NOMO-1 treated with dmso at 0.1 percent for 144 hours (cell line): ENCODE results near the gene FAM83G.
A peak's percentile ranks its signal among the peaks of the same experiment; 100 is the strongest.
"Not testable (repeated sequence)": the region's sequence is repeated elsewhere in the genome, so short reads cannot be mapped to it uniquely, and the experiment has no call there.

Experiments
- DNase-seq: peaks from one replicate; lab custom pipeline; 2025; ENCODE audit not compliant: unreplicated experiment; lab: John Stamatoyannopoulos, UW

The FAM83G gene, protein sequence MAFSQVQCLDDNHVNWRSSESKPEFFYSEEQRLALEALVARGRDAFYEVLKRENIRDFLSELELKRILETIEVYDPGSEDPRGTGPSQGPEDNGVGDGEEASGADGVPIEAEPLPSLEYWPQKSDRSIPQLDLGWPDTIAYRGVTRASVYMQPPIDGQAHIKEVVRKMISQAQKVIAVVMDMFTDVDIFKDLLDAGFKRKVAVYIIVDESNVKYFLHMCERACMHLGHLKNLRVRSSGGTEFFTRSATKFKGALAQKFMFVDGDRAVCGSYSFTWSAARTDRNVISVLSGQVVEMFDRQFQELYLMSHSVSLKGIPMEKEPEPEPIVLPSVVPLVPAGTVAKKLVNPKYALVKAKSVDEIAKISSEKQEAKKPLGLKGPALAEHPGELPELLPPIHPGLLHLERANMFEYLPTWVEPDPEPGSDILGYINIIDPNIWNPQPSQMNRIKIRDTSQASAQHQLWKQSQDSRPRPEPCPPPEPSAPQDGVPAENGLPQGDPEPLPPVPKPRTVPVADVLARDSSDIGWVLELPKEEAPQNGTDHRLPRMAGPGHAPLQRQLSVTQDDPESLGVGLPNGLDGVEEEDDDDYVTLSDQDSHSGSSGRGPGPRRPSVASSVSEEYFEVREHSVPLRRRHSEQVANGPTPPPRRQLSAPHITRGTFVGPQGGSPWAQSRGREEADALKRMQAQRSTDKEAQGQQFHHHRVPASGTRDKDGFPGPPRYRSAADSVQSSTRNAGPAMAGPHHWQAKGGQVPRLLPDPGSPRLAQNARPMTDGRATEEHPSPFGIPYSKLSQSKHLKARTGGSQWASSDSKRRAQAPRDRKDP

GRCh38 chr17:19004421-19005136 lies at the start of gene FAM83G:
Gene FAM83G, minus strand, starts transcription at chr17:19004764. Its CDS starts 723 bp downstream, at chr17:19004041.
- DNase-seq = peak; percentile 55

DNA sequence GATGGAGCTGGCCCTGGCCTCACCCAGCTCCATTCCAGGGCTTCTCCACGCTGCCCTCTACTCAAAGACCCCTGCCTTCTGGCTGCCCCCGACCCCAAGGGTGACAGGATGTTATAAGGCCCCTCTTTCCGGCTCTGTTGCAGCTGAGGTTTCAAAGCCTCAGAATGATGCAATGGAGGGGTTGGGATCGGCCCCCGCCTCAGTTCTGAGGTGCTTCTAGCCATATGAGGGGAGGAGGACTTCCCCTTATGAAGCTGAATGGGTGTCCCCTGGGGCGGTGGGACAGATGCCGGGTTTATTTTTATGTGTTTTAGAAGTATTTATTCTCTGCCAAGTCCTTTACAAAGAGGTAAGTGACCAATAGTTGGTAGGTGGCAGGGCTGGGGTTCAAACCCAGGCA lies 44.3 kb upstream of the FAM83G start:
- not testable (repeated sequence) for DNase-seq

GRCh38 chr17:19047510-19047909 lies 42.9 kb upstream of the FAM83G start:
- not testable (repeated sequence) for DNase-seq

DNA sequence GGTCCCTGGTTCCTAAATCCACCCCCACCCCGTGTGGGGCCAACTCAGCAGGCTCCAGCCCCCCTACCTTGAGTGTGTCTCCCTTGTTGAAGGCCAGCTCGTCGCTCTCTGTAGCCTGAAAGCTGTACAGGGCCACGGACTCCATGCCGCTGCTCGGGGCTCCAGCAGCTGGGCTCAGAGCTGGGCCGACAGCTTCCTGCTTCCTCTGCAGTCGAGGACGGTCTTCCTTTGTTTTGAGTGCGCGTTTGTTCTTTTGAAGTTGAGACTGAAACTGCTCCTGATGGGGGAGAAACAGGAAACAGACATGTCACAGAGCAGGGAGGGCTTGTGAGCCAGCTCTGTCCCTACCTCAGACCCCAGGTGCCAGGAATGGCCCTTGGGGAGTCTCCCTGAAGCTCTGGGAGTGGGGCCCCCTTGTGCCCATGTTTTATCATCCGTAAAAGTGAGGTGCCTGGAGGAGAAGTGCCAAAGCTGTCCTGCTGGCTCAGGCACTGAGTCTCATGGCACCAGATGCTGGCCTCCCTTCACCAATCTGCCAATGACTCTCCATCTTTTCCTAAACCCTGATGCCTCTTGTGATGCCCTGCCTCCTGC lies 42.3 kb upstream of the FAM83G start, which contains the start of gene GRAP:
GRAP (minus strand) TSS at position 176 of the 594 bp plus-strand sequence; CDS start at position 145, 31 bp downstream.
- DNase-seq = not testable (repeated sequence)

DNA sequence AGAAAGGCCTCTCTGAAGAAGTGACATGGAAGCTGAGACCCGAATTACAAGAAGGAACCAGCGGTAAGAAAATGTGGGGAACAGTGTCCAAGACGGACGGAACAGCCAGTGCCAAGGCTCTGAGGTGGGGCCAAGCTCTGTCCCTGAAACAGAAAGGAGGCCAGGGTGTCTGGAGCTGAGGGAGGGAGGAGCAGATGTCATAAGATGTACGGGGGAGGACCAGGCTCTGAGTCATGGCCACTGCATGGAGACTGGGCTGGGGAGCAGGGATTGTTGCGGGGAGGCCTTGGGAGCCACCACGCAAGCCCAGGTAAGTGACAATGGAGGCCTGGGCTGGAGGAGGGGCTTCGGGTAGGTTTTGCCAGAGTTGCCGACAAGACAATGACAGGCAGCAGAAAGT lies 40.1 kb upstream of the FAM83G start:
- not testable (repeated sequence) for DNase-seq

DNA sequence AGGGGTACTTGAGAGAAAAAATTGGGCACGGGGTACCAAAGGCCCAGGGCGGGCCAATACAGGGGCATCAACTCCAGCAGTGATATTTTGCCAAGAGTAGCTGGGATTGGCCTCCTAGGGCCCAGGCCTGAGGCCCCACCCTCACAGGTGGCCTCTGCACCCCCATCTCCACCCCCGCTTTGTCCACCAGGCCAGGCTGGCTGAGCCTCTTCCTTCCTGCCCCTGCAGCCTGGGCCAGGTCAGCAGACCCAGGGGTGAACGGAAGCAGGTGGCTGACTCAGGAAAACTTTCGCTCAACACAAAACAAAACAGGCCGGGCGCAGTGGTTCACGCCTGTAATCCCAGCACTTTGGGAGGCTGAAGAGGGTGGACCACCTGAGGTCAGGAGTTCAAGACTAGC lies 38.5 kb upstream of the FAM83G start:
- DNase-seq = not testable (repeated sequence)

DNA sequence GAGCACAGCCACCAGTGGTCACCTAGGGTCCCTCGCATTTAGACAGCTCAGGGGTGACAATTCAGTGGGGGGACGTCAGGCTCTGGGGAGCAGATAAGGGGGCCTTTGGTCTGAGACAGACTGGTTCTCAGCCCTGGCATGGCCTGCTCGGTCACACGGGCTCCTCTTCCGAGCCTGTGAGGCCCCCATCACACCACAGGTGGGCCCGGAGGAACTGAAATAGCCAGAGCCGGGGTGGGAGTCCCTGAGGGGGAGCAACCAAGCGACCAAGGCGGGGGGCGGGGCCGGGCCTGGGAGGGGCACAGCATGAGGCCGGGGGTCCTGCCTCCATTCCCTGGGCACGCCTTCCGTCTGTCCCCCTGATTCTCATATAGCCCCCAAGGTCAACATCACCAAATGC lies 37.8 kb upstream of the FAM83G start:
- DNase-seq = not testable (repeated sequence)

GRCh38 chr17:19041871-19042270 lies 37.3 kb upstream of the FAM83G start:
- DNase-seq = not testable (repeated sequence)

DNA sequence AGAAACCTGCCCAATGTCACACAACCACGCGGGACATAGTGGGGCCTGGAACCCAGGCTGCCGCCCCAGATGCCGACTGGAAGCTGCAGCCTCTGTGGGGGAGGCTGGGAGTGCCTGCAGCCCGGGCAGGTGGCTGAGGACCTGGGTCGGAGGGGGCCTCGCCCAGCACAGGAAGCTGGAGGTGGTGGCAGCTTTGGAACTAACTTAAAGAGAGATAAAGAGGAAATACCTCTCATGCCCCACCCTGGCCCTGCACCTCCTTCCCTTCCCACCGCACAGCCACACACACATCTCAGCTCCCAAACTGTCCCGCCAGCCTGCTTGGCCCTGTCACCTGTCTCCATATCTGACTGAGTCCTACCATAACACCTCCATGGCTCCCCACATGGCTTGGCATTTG lies 35.8 kb upstream of the FAM83G start:
- not testable (repeated sequence) for DNase-seq

- not testable (repeated sequence) for DNase-seq
These were observed 34.2 kb upstream of the FAM83G start for GRCh38 chr17:19038730-19039129.

DNA sequence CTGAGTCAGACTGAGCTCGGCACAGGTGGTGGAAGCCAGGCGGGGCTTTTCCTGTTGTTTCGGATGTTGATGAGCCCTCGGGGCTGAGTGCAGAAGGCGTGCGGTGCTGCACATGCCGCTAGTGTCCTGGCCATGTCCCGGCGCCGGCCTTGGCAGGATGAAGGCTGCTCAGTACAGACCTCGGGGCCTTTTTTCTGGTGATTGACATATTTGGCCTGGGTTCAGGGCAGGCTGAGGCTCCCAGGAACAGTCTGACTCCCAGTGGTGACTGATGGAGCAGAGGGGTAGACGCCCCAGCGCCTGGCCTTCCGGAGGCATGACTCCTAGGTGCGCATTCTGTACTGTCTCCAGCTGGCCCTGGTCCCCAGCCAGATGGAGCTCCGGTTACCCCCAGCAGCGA lies 33.4 kb upstream of the FAM83G start:
- not testable (repeated sequence) for DNase-seq

DNA sequence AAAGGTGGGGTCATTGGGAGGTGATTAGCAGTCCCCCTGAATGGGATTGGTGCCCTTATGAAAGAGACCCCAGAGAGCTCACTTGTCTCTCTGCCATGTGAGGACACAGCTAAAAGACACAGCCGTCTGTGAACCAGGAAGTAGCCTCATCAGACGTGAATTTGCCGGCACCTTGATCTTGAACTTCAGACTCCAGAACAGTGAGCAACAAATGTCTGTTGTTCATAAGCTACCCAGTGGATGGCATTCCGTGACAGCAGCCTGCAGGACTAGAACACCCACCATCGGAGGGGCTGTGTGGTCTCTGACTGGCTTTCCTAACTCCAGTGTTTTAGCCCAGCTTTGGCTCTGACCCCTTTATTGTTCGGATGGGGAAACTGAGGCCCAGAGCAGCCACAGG lies 33.0 kb upstream of the FAM83G start:
- not testable (repeated sequence) for DNase-seq

- DNase-seq = not testable (repeated sequence)
These were observed 31.6 kb upstream of the FAM83G start for GRCh38 chr17:19036186-19036585.

- DNase-seq = not testable (repeated sequence)
These were observed 27.9 kb upstream of the FAM83G start for GRCh38 chr17:19032377-19032988.

DNA sequence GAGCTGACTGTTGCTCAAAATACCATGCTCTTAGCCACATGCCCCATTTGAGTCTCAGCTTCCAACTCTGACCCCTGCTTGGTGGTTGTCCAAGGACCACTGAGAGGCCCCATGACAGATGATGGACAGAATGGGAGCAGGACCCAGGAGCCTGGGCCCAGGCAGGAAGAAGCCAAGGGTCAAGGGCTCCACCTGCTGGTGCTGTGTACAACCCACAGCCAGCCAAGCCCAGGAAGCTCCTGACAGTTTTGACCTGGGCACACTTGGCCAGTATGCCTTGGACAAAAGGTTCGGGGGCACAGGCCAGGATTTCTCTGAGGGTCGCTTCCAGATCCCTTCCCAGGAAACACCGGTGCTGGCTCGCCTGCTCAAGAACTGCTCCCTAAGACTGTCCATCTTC lies 27.2 kb upstream of the FAM83G start:
- DNase-seq = not testable (repeated sequence)

- not testable (repeated sequence) for DNase-seq
These were observed 26.3 kb upstream of the FAM83G start for GRCh38 chr17:19030771-19031449.

DNA sequence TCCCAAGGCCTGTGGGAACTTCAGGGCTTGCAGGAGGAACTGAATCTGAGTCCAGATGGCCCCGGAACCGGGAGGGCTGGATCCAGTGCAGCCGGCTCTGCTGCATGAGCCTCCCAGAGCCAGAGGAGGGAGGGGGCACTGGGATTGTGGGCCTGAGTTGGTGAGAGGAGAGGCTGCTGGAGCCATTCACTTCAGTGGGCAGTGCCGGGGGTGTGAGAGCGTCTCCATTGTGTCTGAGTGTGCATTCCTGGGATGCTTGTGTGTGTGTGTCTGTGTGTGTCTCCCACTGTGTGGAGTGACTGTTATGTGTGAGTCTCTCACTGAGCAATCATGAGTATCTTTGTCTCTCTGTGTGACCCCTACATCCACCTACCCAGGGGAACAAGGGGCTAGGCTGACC lies 25.2 kb upstream of the FAM83G start:
- DNase-seq = not testable (repeated sequence)

- not testable (repeated sequence) for DNase-seq
These were observed 24.1 kb upstream of the FAM83G start for GRCh38 chr17:19028671-19029070.
